ENCODE measurements around the gene KLB.

DNA sequence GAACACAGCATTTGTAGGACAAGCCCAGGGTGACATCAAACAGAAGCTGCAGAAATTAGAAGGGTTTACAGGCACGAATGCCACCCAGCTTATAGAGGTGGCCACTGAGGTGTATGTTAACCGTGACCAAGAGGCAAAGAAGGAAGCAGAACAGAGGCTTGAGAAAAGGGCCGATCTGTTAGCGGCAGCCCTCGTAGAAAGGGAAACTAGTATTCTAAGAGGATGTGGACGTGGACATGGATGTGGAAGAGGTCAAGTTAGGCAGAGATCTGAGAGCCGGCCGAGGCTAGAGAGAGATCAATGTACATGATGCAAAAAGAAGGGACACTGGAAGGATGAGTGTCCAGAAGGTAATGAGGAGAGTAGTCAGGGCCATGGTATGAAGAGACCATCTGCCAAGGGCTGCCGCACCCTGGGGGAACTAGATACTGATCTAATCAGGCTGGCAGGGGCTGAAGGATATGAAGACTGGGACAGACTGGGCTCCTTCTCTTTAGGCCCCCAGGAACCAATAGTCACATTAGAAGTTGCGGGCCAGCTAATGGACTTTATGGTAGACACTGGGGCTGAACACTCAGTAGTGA is 79.6 kb downstream of the KLB start:
- TF ChIP-seq, protein P1, sequence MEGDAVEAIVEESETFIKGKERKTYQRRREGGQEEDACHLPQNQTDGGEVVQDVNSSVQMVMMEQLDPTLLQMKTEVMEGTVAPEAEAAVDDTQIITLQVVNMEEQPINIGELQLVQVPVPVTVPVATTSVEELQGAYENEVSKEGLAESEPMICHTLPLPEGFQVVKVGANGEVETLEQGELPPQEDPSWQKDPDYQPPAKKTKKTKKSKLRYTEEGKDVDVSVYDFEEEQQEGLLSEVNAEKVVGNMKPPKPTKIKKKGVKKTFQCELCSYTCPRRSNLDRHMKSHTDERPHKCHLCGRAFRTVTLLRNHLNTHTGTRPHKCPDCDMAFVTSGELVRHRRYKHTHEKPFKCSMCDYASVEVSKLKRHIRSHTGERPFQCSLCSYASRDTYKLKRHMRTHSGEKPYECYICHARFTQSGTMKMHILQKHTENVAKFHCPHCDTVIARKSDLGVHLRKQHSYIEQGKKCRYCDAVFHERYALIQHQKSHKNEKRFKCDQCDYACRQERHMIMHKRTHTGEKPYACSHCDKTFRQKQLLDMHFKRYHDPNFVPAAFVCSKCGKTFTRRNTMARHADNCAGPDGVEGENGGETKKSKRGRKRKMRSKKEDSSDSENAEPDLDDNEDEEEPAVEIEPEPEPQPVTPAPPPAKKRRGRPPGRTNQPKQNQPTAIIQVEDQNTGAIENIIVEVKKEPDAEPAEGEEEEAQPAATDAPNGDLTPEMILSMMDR (conservative IDR thresholded peaks at IDR 0.05): no peak
- no peak for TF ChIP-seq EZH2 (IDR thresholded peaks at IDR 0.05; ENCODE audit: low read depth)

Measured in PC-9 (cell line).